ENCODE data around the gene RCOR1.

The RCOR1 gene

GRCh38 chr14:102645746-102646440, 53.4 kb downstream of the RCOR1 start:
- no peak overlapping the region for H3K4me3 ChIP-seq (ENCODE audit: control insufficient read depth, low read depth, low read length)
- peak; percentile 26 for DNase-seq (ENCODE audit: low read depth)
- TF ChIP-seq CTCF (conservative IDR thresholded peaks at IDR 0.05; ENCODE audit: control insufficient read depth, insufficient read depth, low read depth, low read length): no peak

GRCh38 chr14:102646615-102647014, 54.2 kb downstream of the RCOR1 start:
- no peak for TF ChIP-seq CTCF (conservative IDR thresholded peaks at IDR 0.05; ENCODE audit: control insufficient read depth, insufficient read depth, low read depth, low read length)

GRCh38 chr14:102652194-102652593, 59.7 kb downstream of the RCOR1 start:
- no peak for DNase-seq (ENCODE audit: low read depth)
- H3K4me3 ChIP-seq (ENCODE audit: control insufficient read depth, low read depth, low read length): no peak overlapping the region
- TF ChIP-seq CTCF (conservative IDR thresholded peaks at IDR 0.05; ENCODE audit: control insufficient read depth, insufficient read depth, low read depth, low read length): no peak

More at GRCh38 chr14:102646615-102647014, 54.2 kb downstream of the RCOR1 start:
- DNase-seq (ENCODE audit: low read depth): no peak
- no peak overlapping the region for H3K4me3 ChIP-seq (ENCODE audit: control insufficient read depth, low read depth, low read length)

GRCh38 chr14:102654298-102654697, 61.8 kb downstream of the RCOR1 start:
- no peak overlapping the region for H3K4me3 ChIP-seq (ENCODE audit: control insufficient read depth, low read depth, low read length)
- TF ChIP-seq CTCF (conservative IDR thresholded peaks at IDR 0.05; ENCODE audit: control insufficient read depth, insufficient read depth, low read depth, low read length): no peak
- no peak for DNase-seq (ENCODE audit: low read depth)

- peak; percentile 24 for DNase-seq (ENCODE audit: low read depth)
- no peak for TF ChIP-seq CTCF (conservative IDR thresholded peaks at IDR 0.05; ENCODE audit: control insufficient read depth, insufficient read depth, low read depth, low read length)
- no peak overlapping the region for H3K4me3 ChIP-seq (ENCODE audit: control insufficient read depth, low read depth, low read length)
These were observed 62.7 kb downstream of the RCOR1 start for GRCh38 chr14:102655137-102655536.

GRCh38 chr14:102659797-102660196, 67.3 kb downstream of the RCOR1 start:
- TF ChIP-seq CTCF (conservative IDR thresholded peaks at IDR 0.05; ENCODE audit: control insufficient read depth, insufficient read depth, low read depth, low read length): no peak
- DNase-seq (ENCODE audit: low read depth): peak; percentile 76
- H3K4me3 ChIP-seq (ENCODE audit: control insufficient read depth, low read depth, low read length): no peak overlapping the region
